Measurements from ENCODE around the gene WDR59. TPM values are rescaled to one million over a fixed set of nuclear protein-coding genes. Genes with fewer than 3 reads are reported as not detected.
A peak's percentile ranks its signal among the peaks of the same experiment; 100 is the strongest.

WDR59 gene
- total RNA-seq, 1 donor = 14.8 TPM

- TF ChIP-seq CTCF (IDR thresholded peaks at IDR 0.05; ENCODE audit: extremely low read depth, low read depth, low read length) = no peak
- Histone ChIP-seq H3K27ac (ENCODE audit: low read depth, low read length) (no peak overlapping the region), H3K27me3 (ENCODE audit: insufficient read depth, low read length) (peaks cover 5% of the 10 kb centered on the region), H4K20me1 (ENCODE audit: insufficient read depth, low read length) (peaks cover 7% of the 10 kb centered on the region), H3K36me3 (ENCODE audit: insufficient read depth, low read length) (no peaks in the 10 kb centered on the region), H3K9me3 (ENCODE audit: low read depth, low read length) (no peaks in the 10 kb centered on the region), H3K79me2 (ENCODE audit: insufficient read depth, low read length) (peaks cover 20% of the 10 kb centered on the region), H3K4me1 (ENCODE audit: insufficient read depth, low read length) (no peaks in the 10 kb centered on the region), H2AFZ (ENCODE audit: low read length) (no peak overlapping the region), H3K4me3 (ENCODE audit: insufficient read depth, low read length) (no peak overlapping the region), H3K4me2 (ENCODE audit: insufficient read depth, low read length) (no peak overlapping the region)
- no peak for DNase-seq (ENCODE audit: insufficient read length, low spot score, missing footprints)
Observed at GRCh38 chr16:74987027-74987681, 2.2 kb upstream of the WDR59 start.

GRCh38 chr16:74984194-74984528, 762 bp downstream of the WDR59 start:
- no peak for DNase-seq (ENCODE audit: insufficient read length, low spot score, missing footprints)
- peaks cover 20% of the 10 kb centered on the region for H3K79me2 ChIP-seq (ENCODE audit: insufficient read depth, low read length)
- H3K4me2 ChIP-seq (ENCODE audit: insufficient read depth, low read length) = peak overlapping the region; percentile 96
- H3K27ac ChIP-seq (ENCODE audit: low read depth, low read length) = peak overlapping the region; percentile 59
- peaks cover 9% of the 10 kb centered on the region for H4K20me1 ChIP-seq (ENCODE audit: insufficient read depth, low read length)
- no peaks in the 10 kb centered on the region for H3K9me3 ChIP-seq (ENCODE audit: low read depth, low read length)
- H3K4me3 ChIP-seq (ENCODE audit: insufficient read depth, low read length) = peak overlapping the region; percentile 91
- no peaks in the 10 kb centered on the region for H3K4me1 ChIP-seq (ENCODE audit: insufficient read depth, low read length)
- H3K36me3 ChIP-seq (ENCODE audit: insufficient read depth, low read length) = no peaks in the 10 kb centered on the region
- TF ChIP-seq CTCF (IDR thresholded peaks at IDR 0.05; ENCODE audit: extremely low read depth, low read depth, low read length) = no peak
- peak overlapping the region; percentile 94 for H2AFZ ChIP-seq (ENCODE audit: low read length)
- H3K27me3 ChIP-seq (ENCODE audit: insufficient read depth, low read length) = no peaks in the 10 kb centered on the region

GRCh38 chr16:74982256-74982655, 2.7 kb downstream of the WDR59 start:
- no peaks in the 10 kb centered on the region for H3K9me3 ChIP-seq (ENCODE audit: low read depth, low read length)
- TF ChIP-seq CTCF (IDR thresholded peaks at IDR 0.05; ENCODE audit: extremely low read depth, low read depth, low read length) = no peak

GRCh38 chr16:74975591-74975990, 9.3 kb downstream of the WDR59 start:
- Histone ChIP-seq H3K36me3 (ENCODE audit: insufficient read depth, low read length) (no peaks in the 10 kb centered on the region), H3K79me2 (ENCODE audit: insufficient read depth, low read length) (no peaks in the 10 kb centered on the region), H3K27ac (ENCODE audit: low read depth, low read length) (no peak overlapping the region), H4K20me1 (ENCODE audit: insufficient read depth, low read length) (peaks cover 5% of the 10 kb centered on the region), H3K9me3 (ENCODE audit: low read depth, low read length) (no peaks in the 10 kb centered on the region), H2AFZ (ENCODE audit: low read length) (no peak overlapping the region), H3K4me1 (ENCODE audit: insufficient read depth, low read length) (no peaks in the 10 kb centered on the region), H3K27me3 (ENCODE audit: insufficient read depth, low read length) (no peaks in the 10 kb centered on the region), H3K4me3 (ENCODE audit: insufficient read depth, low read length) (no peak overlapping the region), H3K4me2 (ENCODE audit: insufficient read depth, low read length) (no peak overlapping the region)
- DNase-seq (ENCODE audit: insufficient read length, low spot score, missing footprints) = no peak
- no peak for TF ChIP-seq CTCF (IDR thresholded peaks at IDR 0.05; ENCODE audit: extremely low read depth, low read depth, low read length)

More at GRCh38 chr16:74982256-74982655, 2.7 kb downstream of the WDR59 start:
- Histone ChIP-seq H4K20me1 (ENCODE audit: insufficient read depth, low read length) (peaks cover 9% of the 10 kb centered on the region), H3K79me2 (ENCODE audit: insufficient read depth, low read length) (peaks cover 20% of the 10 kb centered on the region), H2AFZ (ENCODE audit: low read length) (no peak overlapping the region), H3K4me3 (ENCODE audit: insufficient read depth, low read length) (no peak overlapping the region), H3K27me3 (ENCODE audit: insufficient read depth, low read length) (no peaks in the 10 kb centered on the region), H3K4me1 (ENCODE audit: insufficient read depth, low read length) (no peaks in the 10 kb centered on the region), H3K36me3 (ENCODE audit: insufficient read depth, low read length) (no peaks in the 10 kb centered on the region), H3K27ac (ENCODE audit: low read depth, low read length) (no peak overlapping the region), H3K4me2 (ENCODE audit: insufficient read depth, low read length) (no peak overlapping the region)
- no peak for DNase-seq (ENCODE audit: insufficient read length, low spot score, missing footprints)
